Stimulated activated naive B cell treated with anti-CD40 and anti-IgM and Interleukin-4, amounts not matched to agents 10 μg/mL and 1 μg/mL and 100 μg/mL, for 72 hours (primary cell): ENCODE measurements around the gene SRGAP2B.
"Not testable (repeated sequence)": the region's sequence is repeated elsewhere in the genome, so short reads cannot be mapped to it uniquely, and the experiment has no call there.

ENCODE experiments used
- ATAC-seq, 2 donors: fragments of 150-1000 bp; cut with Tn5 transposase; replicated peaks; 2 replicates each; pipeline ENCODE4 v1.10.0; 2021; ENCODE audit warnings: moderate library complexity in 1 of 2
- DNase-seq: peaks from one replicate; pipeline ENCODE4 v3.0.0; 2021
- H3K27ac Mint-ChIP-seq: one replicate; pipeline ENCODE4 v1.8.0; 2022; ENCODE audit warnings: mild to moderate bottlenecking, mixed read lengths
- H3K27me3 Mint-ChIP-seq, 2 donors: one replicate each; pipeline ENCODE4 v1.8.0; 2022; ENCODE audit warnings: mixed read lengths in 2 of 2
- H3K36me3 Mint-ChIP-seq, 2 donors: one replicate each; pipeline ENCODE4 v1.8.0; 2022; ENCODE audit warnings: mixed read lengths in 2 of 2, mild to moderate bottlenecking in 1 of 2
- H3K4me1 Mint-ChIP-seq, 2 donors: one replicate each; pipeline ENCODE4 v1.8.0; 2022; ENCODE audit warnings: mixed read lengths in 2 of 2, mild to moderate bottlenecking in 1 of 2
- H3K4me3 Mint-ChIP-seq, 2 donors: one replicate each; pipeline ENCODE4 v1.8.0; 2022; ENCODE audit warnings: mild to moderate bottlenecking in 2 of 2, mixed read lengths in 2 of 2, moderate library complexity in 1 of 2
- H3K9me3 Mint-ChIP-seq, 2 donors: one replicate each; pipeline ENCODE4 v1.8.0; 2022; ENCODE audit warnings: mixed read lengths in 2 of 2, mild to moderate bottlenecking in 1 of 2

Gene SRGAP2B

DNA sequence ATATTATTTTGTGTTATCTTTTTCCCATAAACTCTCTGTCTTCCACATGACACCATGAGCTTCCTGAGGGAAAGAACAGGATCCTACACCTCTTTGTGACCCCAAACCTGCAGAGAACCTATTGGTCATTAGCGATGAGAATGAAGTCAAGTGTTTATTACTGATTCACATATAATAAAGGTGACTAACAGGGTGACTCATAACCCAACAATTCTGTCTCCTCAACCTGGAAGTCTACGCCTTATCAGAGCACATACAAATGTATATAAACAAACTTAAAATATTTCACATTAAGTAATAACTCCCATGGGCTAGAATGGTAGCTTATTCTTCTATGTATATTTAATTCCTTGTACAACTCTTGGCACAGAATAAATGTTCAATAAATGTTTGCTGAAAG, 117.3 kb downstream of the SRGAP2B start:
- H3K4me3 Mint-ChIP-seq, H3K27me3 Mint-ChIP-seq, H3K27ac Mint-ChIP-seq, ATAC-seq, H3K36me3 Mint-ChIP-seq, H3K9me3 Mint-ChIP-seq, DNase-seq, H3K4me1 Mint-ChIP-seq: not testable (repeated sequence)

GRCh38 chr1:144971936-144972335, 123.2 kb downstream of the SRGAP2B start:
- not testable (repeated sequence) for H3K4me3 Mint-ChIP-seq, H3K27ac Mint-ChIP-seq, H3K4me1 Mint-ChIP-seq, H3K27me3 Mint-ChIP-seq, DNase-seq, H3K9me3 Mint-ChIP-seq, H3K36me3 Mint-ChIP-seq
- peak; percentile 46 to 48 for ATAC-seq

GRCh38 chr1:144966488-144966887, 128.6 kb downstream of the SRGAP2B start:
- not testable (repeated sequence) for H3K4me3 Mint-ChIP-seq, H3K4me1 Mint-ChIP-seq, ATAC-seq, H3K9me3 Mint-ChIP-seq, H3K36me3 Mint-ChIP-seq, DNase-seq, H3K27ac Mint-ChIP-seq, H3K27me3 Mint-ChIP-seq

- H3K27ac Mint-ChIP-seq, H3K27me3 Mint-ChIP-seq, ATAC-seq, H3K9me3 Mint-ChIP-seq, H3K4me1 Mint-ChIP-seq, H3K36me3 Mint-ChIP-seq, H3K4me3 Mint-ChIP-seq, DNase-seq: not testable (repeated sequence)
These were observed 130.4 kb downstream of the SRGAP2B start for GRCh38 chr1:144964765-144965164.

DNA sequence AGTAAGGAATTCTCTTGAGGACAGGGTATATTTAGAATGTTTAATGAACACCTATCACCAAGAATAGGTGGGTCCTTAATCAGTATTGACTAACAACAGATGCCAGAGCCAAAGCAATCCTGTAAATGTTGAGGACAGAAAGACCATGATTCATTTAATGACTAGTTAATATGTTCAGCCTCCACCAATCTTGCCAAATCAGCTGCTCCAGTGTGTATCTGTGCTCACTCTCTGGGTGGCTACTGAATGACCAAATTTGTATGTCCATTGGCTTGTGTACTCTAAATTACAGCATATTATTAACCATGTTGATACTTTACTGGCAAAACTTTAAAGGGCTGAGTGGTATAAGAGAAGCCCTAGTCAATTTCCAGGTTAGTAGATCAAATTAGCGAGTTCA, 130.9 kb downstream of the SRGAP2B start:
- not testable (repeated sequence) for H3K4me1 Mint-ChIP-seq, DNase-seq, H3K9me3 Mint-ChIP-seq, H3K27ac Mint-ChIP-seq, H3K4me3 Mint-ChIP-seq, ATAC-seq, H3K27me3 Mint-ChIP-seq, H3K36me3 Mint-ChIP-seq

GRCh38 chr1:144963571-144963970, 131.6 kb downstream of the SRGAP2B start:
- H3K9me3 Mint-ChIP-seq, ATAC-seq, DNase-seq, H3K27ac Mint-ChIP-seq, H3K36me3 Mint-ChIP-seq, H3K4me3 Mint-ChIP-seq, H3K4me1 Mint-ChIP-seq, H3K27me3 Mint-ChIP-seq: not testable (repeated sequence)

DNA sequence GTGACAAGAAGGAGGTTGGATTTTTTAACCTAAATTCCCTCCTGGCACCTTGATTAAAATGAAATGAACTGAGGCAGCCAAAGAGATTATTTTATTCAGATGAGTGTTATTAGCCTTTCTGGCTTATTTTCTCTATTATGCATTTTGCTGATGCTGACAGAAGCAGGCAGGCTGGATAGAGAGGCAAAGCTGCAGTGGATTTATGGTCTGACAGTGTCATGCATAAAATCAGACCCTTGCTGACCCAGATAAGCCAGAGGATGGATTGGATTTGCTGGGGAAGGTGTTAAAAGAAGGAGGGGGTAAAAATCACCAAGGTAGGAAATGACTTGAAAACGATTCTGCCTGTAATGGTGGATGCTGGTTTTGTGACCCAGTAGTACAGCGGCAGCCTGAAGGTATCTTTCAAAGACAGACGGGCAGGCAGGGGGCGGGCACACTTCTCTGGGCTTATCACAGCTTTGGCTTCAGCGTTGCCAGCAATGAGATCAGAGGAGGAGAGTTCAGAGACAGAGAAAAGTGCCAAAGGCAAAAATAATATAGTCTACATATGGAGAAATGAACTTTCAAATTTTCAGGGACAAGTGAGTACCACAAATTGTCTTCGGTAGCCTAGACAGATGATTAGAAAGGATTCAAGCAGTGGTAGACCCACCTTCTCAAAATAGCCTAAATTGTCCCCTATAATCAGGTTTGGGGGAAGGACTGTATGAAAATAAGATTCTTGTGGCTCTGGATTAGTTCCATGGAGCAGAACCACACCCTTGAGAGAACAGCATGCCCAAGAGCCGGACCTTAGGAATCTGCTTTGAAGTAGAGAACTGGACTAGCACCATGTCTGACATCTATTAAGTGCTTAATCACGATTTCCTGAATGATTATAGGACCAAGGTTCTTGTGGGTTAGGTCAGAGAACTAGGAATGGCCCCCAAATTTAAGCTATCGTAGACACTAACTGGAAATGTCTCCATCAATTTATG, 133.2 kb downstream of the SRGAP2B start:
- H3K9me3 Mint-ChIP-seq, H3K27ac Mint-ChIP-seq, H3K27me3 Mint-ChIP-seq, ATAC-seq, DNase-seq, H3K36me3 Mint-ChIP-seq, H3K4me1 Mint-ChIP-seq, H3K4me3 Mint-ChIP-seq: not testable (repeated sequence)

GRCh38 chr1:144960929-144961488, 134.1 kb downstream of the SRGAP2B start:
- not testable (repeated sequence) for H3K36me3 Mint-ChIP-seq, H3K4me3 Mint-ChIP-seq, H3K9me3 Mint-ChIP-seq, ATAC-seq, DNase-seq, H3K27ac Mint-ChIP-seq, H3K4me1 Mint-ChIP-seq, H3K27me3 Mint-ChIP-seq

- not testable (repeated sequence) for H3K4me1 Mint-ChIP-seq, H3K27ac Mint-ChIP-seq, H3K4me3 Mint-ChIP-seq, H3K9me3 Mint-ChIP-seq, H3K36me3 Mint-ChIP-seq, ATAC-seq, H3K27me3 Mint-ChIP-seq, DNase-seq
These were observed 146.7 kb downstream of the SRGAP2B start for GRCh38 chr1:144948390-144948789.

GRCh38 chr1:144947495-144947894, 147.6 kb downstream of the SRGAP2B start:
- ATAC-seq = peak; percentile 46 to 78
- H3K9me3 Mint-ChIP-seq, H3K27me3 Mint-ChIP-seq, H3K27ac Mint-ChIP-seq, H3K4me1 Mint-ChIP-seq, H3K36me3 Mint-ChIP-seq, DNase-seq, H3K4me3 Mint-ChIP-seq: not testable (repeated sequence)

DNA sequence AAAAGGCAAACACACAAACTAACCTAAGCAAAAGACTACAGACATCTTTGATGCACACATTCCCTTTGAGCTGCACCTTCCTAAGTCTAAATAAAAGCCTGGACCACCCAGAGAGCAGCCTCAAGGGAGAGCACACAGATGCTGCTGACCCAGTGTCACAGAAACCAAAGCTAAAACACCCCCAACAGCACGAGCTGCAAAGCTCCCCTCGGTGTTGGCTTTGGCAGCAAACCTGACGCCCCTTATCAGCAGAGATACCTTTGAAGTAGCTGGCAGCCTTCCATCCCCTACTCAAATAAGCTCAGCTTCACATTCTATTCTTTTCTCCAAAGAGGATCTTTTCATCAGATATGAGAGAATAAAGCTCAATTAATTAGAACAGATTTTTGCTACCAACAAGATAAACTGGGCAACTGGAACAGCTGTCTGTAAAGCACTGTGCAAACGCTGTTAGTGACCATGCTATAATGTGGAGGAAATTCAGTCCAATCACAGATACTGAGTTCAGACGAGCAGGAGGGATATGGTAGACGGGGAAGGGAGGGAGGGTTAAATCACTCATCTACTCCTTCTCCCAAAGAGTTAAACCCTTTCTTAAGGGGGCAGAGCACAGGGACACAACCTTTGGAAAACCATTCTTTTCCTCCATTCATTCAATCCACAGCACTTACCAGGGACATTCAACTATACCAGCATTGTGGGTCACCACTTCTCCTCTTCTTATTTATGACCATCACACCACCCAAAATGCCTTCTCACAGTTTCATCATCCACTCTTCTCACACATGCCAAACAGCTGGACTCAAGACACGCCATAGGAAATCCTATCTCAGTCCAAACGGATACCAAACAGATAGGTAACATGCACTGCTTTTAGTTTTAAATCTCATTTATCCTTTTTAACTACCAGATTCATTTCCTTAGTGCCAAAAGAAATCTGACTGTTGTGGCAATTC, 148.3 kb downstream of the SRGAP2B start:
- H3K36me3 Mint-ChIP-seq, H3K9me3 Mint-ChIP-seq, H3K27ac Mint-ChIP-seq, DNase-seq, ATAC-seq, H3K4me1 Mint-ChIP-seq, H3K27me3 Mint-ChIP-seq, H3K4me3 Mint-ChIP-seq: not testable (repeated sequence)

- H3K36me3 Mint-ChIP-seq, H3K27me3 Mint-ChIP-seq, DNase-seq, H3K9me3 Mint-ChIP-seq: not testable (repeated sequence)
- ATAC-seq = peak; percentile 90
- Mint-ChIP-seq H3K4me3 (peak overlapping the region in 1 of 2 donors; percentile 71), H3K4me1 (peaks cover 2 to 12% of the 10 kb centered on the region in 2 donors), H3K27ac (peak overlapping the region; percentile 93)
These were observed 153.4 kb downstream of the SRGAP2B start for GRCh38 chr1:144941710-144942109.

DNA sequence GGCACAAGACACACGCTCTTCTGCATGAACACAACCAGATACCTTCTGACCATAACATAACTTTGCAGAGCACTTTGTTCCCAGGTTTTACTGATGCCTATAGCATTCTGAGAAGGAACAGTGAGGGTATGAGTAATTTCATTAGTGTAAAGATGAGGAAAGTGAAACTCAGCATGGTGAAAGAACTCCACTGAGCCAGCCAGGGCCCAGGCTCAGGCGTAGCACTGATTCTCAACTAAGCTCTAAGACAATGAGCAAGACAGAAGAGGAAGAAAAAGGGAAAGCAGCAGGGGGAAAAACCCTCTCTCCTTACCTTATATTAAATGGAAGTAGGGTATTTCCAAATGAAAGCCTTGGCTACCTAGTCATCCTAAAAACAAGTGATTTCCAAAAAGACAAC, 155.1 kb downstream of the SRGAP2B start:
- Mint-ChIP-seq H3K27ac (peak overlapping the region; percentile 84), H3K4me1 (peaks cover 2 to 12% of the 10 kb centered on the region in 2 donors)
- peak; percentile 82 to 86 for ATAC-seq
- not testable (repeated sequence) for H3K27me3 Mint-ChIP-seq, H3K9me3 Mint-ChIP-seq, DNase-seq, H3K4me3 Mint-ChIP-seq, H3K36me3 Mint-ChIP-seq

DNA sequence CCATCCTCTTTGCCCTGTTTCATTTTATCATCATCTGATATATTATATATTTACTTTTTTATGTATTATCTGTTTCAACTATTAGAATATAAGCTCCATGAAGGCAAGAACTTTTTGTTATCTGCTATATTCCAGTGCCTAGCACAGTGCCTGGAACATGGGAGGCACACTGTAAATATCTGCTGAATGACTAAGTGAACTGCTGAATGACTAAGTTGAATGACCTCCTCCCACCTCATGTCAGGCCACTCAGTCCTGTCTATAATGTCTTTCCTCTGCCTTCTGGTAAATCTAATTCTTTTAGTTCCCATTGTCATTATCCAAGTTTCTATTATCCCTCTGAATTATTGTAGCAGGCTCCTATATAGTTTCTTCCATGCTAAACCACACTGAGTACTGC, 156.5 kb downstream of the SRGAP2B start:
- H3K36me3 Mint-ChIP-seq, ATAC-seq, H3K9me3 Mint-ChIP-seq, DNase-seq, H3K4me3 Mint-ChIP-seq, H3K27ac Mint-ChIP-seq, H3K27me3 Mint-ChIP-seq: not testable (repeated sequence)
- peaks cover 2 to 12% of the 10 kb centered on the region in 2 donors for H3K4me1 Mint-ChIP-seq
